NCI-H1694 (cell line): ENCODE measurements around the gene ITLN2.
A peak's percentile ranks its signal among the peaks of the same experiment; 100 is the strongest.
"Not testable (repeated sequence)": the region's sequence is repeated elsewhere in the genome, so short reads cannot be mapped to it uniquely, and the experiment has no call there.

Experiments
- DNase-seq: peaks from one replicate; lab custom pipeline; 2025; lab: John Stamatoyannopoulos, UW

ITLN2 gene

DNA sequence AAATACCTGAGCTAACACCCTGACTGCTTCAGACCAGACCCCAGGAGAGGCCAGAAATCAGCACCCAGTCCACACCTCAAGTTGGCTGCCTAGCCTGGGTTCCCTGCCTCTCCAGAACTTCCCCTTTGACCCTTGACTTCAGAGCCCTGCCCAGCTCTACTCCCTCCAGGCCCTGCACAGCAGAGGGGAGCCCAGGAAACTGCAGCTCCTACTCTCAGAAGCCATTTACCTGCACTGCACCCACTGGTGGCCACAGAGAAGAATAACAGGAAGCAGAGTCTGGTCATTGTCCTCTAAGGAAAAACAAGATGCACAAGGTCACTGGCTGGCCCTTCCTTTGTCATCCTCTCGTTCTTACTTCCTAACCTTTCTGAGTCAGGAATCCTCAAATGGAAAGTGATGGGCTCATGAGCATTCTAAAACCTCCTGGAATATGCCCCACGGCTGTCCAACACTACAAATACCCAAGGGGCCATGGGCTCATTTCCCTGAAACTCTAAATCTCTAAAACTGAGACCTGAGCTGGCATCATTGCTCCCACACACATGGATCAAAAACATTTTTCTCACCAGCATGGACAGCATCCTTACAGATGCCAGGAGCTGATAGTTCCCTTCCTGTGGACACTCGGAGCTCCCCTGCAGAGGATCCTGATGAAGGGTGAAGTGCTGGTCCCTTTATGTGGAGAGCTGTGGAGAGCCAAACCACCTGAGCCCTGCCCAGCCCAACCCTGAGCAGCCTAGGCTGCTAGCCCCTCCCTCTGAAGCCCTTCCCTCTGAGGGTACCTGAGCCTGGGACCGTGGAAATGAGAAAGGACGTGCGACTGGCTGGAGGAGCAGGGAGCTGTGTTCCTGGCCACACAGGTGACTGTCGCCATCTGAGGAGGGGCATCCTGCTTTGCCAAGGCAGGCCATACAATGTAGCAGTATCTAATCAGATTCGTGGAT is at the start of gene ITLN2:
ITLN2 (minus strand) TSS at position 652 of the 947 bp plus-strand sequence; CDS start at position 584, 68 bp downstream.
- no peak for DNase-seq

DNA sequence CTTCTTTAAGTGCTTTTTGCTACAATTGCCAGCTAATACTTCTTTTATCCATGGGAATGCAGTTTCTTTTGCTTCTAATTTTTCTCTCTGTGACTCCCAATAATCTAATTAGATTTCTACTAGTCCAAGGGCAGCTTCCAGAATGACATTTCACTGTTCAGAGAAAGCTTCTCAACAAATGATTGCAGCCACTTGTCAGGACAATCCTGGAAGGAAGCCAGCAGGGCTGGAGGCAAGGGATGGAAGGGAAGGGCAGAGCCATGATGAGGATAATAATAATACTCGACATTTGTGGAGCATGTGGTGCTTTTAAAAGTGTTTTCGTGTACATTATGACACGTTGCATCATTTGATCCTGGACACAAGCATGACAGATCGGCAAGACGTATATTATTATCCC is 46.9 kb upstream of the ITLN2 start:
- DNase-seq = no peak

DNA sequence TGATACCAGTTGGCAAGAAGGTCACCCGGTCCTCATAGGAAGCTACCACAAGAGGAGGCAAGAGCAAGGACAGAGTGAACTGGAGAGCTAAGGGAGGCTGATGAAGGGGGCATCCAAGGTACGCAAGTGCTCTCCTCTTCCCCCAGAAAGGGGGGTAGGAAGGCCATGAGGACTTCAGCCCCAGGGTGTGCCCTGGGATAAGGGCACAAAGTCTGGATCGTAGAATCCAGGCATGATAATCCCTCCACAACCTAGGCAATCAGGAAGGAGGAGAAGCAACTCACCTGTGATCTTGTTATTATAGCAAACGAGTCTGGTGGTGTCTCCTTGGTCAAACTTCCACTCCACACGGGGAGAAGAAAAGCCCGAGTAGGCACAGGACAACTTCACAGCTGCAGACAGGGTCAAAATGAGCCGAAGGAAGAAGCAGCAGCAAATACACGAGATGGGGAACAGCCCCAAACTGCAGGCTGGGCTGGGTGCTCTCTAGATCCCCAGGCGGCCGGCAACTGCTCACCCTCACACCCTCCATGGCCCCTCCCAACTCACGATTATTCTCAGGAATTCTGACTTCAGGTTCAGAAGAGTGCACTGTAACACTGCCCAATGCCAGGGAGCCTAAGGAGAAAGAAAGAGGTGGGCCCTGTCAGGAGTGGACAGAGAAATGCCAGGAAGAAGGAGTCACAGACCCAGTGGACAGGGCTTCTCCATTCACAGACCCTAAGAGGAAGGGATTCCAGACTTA is 46.3 kb upstream of the ITLN2 start:
- no peak for DNase-seq

DNA sequence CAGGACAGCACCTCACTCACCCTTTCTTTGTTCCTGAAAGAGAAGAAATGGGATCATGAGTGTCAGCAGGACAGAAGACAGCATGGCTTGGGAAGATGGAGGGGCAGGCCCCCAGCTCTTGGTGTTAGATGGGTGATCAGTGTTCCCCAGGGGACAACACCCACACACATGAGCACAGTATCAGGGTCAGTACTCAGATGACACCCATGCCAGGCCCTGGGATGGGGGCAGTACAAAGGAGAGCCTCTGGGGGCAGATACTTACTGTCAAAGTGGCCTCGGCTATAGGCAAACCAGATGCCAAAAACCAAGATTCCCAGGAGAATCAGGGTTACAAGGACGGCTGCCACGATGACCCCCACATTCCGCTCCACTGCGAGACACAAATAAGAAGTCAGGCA is 44.8 kb upstream of the ITLN2 start:
- no peak for DNase-seq

- DNase-seq = peak; percentile 26
Observed at GRCh38 chr1:160997323-160998038, 42.9 kb upstream of the ITLN2 start.

GRCh38 chr1:160996178-160996577 is 41.6 kb upstream of the ITLN2 start:
- DNase-seq = no peak

DNA sequence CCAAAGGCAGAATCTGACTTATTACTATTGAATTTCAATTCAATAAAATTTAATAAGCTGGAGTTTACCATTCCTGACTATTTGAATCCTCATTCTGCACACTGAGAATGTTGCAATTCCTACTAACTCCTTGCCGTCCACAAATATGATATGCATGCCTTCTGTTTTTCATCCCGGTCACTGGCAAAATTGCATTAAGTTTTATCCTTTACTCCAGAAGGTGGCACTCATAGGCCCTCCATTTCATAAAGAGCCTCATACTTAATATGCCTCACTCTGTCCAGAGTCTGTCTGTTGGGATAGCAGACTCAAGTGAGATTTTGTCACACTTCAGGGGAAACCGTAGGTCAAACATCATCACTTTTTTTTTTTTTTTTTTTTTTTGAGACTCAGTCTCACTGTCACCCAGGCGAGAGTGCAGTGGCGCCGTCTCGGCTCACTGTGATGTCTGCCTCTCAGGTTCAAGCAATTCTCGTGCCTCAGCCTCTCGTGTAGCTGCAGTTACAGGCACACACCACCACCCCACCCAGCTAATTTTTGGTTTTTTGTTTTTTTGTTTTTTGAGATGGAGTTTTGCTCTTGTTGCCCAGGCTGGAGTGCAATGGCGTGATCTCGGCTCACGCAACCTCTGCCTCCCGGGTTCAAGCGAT is 39.1 kb upstream of the ITLN2 start:
- no peak for DNase-seq

GRCh38 chr1:160992036-160992435 is 37.4 kb upstream of the ITLN2 start:
- DNase-seq = not testable (repeated sequence)

DNA sequence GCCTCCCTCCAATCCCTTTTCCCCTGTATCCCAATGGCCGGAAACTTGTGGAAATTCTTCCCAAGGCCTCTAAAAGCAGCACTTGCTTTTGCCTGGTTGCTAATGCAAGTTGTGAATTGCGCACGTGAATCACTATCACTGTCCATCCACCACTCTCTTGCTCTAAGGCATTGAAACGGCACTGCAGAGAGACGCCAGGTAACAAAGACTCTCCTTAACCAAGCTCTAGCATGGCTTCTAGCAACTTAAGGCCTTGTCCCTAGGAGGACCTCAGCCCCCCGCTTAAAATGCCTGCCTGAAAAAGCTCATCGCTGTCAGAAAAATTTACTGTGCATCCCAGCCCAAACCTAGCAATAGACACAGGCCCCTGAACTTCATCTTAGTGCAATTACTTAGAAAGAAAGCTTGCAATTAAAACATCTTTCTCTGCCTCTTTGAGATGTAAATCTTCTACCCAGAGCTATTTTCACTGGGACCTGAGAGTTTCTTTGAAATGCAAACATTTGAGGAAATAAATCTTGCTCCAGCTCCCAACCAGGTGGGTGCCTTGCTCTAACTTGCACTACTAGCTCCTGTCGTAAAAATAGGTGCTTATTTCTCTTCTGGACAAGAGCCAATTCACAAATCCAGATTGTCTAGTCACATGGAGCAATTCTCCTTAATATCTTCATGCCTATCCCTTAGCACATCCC is 32.9 kb upstream of the ITLN2 start:
- DNase-seq = no peak

DNA sequence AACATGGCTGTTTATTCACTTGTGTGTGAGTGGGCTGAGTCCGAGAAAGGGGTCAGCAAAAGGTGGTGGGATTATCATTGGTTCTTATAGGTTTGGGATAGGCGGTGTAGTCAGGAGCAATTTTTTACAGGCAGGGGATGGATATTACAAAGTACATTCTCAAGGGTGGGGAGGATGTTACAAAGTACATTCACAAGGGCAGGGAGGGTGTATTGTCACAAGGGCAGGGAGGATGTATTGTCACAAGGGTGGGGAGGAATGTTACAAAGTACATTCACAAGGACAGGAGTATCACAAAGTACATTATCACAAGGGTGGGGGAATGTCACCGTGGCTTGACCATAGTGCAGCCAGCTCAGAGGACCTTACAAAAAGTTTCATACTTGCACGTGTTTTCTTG is 31.1 kb upstream of the ITLN2 start:
- no peak for DNase-seq

- DNase-seq = no peak
Observed at GRCh38 chr1:160981584-160982411, 27.2 kb upstream of the ITLN2 start.

DNA sequence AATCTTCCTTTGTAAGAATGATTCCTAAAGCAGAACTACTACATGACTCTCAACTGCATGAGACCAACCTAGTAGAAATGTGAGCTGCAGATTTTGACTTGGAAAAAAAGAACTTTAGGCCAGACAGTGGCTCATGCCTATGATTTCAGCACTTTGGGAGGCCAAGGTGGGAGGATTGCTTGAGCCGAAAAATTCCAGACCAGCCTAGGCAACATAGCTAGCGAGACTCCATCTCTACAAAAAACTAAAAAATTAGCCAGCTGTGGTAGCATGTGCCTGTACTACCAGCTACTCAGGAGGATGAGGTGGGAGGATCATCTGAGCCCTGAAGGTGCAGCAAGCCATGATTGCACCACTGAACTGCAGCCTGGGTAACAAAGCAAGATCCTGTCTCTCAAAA is 24.7 kb upstream of the ITLN2 start:
- DNase-seq = no peak

GRCh38 chr1:160978510-160978927 is 23.9 kb upstream of the ITLN2 start:
- no peak for DNase-seq

DNA sequence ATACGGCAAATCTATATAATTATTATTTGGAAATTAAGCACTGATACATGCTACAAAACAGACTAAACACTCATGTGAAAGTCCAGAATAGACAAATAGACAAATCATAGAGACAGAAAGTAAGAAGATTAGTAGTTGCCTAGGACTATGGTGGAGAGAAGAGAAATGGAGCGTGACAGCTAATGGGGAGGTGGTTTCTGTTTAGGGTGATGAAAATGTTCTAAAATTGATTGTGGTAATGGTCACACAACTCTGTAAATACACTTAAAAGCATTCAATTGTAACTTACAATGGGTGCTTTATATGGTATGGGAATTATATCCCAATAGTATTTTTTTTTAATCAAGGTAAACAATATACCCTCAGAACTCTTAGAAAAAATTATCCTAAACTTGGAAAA is 20.4 kb upstream of the ITLN2 start:
- no peak for DNase-seq

- DNase-seq = no peak
Observed at GRCh38 chr1:160973491-160973890, 18.9 kb upstream of the ITLN2 start.

GRCh38 chr1:160972939-160973338 is 18.3 kb upstream of the ITLN2 start:
- DNase-seq = no peak

DNA sequence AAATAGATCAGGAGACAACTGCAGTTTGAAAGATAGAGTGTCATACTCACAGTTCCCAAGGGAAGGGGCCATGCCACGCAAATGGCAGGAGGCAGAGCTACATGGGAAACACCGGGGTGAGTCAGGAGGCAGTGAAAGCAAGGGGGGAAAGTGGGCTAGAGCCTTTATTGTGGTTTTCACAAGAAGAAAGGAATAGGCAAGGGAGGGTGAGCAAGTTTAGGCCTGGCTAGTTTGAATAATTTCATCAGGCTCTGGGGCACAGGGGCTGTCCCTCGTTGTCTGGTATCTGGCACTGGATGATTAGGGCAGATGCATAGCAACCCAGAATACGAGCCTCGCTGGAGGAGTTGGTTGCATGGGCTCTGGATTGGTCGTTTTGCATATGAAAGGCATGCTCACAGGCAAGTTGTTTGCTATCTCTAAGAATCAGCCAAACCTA is 17.0 kb upstream of the ITLN2 start:
- no peak for DNase-seq

DNA sequence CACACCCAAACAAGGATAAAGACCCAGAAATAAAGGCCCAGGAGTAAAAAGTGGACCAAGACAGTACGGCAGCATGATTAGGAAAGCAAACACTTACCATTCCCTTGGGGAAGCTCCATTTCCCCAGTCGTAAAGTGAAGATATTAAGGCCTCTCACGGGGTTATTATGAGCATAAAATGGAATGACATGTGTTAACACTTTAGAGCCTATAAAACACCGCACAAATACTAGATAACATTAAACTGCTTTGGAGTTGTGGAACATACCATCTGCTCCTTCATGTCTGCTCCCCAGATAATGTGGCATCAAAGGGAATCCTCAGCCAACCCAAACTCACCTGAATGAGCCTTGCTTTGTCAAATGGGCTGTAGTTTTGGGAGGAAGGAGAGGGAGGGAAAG is 8.9 kb upstream of the ITLN2 start:
- DNase-seq = no peak

- DNase-seq = no peak
Observed at GRCh38 chr1:160961419-160961818, 6.8 kb upstream of the ITLN2 start.

- DNase-seq = no peak
Observed at GRCh38 chr1:160956966-160957365, 2.4 kb upstream of the ITLN2 start.
